Measurements from ENCODE around the gene RPRD2. TPM values are rescaled to one million over a fixed set of nuclear protein-coding genes. Genes with fewer than 3 reads are reported as not detected.

The RPRD2 gene
- total and polyA plus RNA-seq, 2 experiments from 2014 or later: 16.8 to 20.4 TPM

GRCh38 chr1:150388241-150388640 lies 24.3 kb downstream of the RPRD2 start:
- Mint-ChIP-seq H3K27ac (no peak overlapping the region), H3K36me3 (ENCODE audit: low read depth) (no peaks in the 10 kb centered on the region), H3K4me1 (peaks cover 6% of the 10 kb centered on the region), H3K4me3 (no peak overlapping the region), H3K9me3 (no peaks in the 10 kb centered on the region), H3K27me3 (ENCODE audit: insufficient read depth, low read depth, poor library complexity) (peaks cover 2% of the 10 kb centered on the region)
- Histone ChIP-seq H2AFZ (no peak overlapping the region), H3K9me2 (ENCODE audit: insufficient read depth) (no peaks in the 10 kb centered on the region), H3F3A (replicated peaks; ENCODE audit: low read depth) (no peaks in the 10 kb centered on the region; the same call in 1 of the 2 replicates), H3K79me2 (replicated peaks; ENCODE audit: insufficient read depth) (peaks cover 98% of the 10 kb centered on the region), H3K4me2 (no peak overlapping the region), H3K4me1 (ENCODE audit: insufficient read depth) (no peaks in the 10 kb centered on the region; the same call in 1 of the 2 replicates), H3K27me3 (ENCODE audit: insufficient read depth) (no peaks in the 10 kb centered on the region), H3K36me3 (ENCODE audit: insufficient read depth) (no peaks in the 10 kb centered on the region), H4K20me1 (replicated peaks; ENCODE audit: insufficient read depth) (peaks cover 22% of the 10 kb centered on the region), H3K27ac (ENCODE audit: low read depth) (no peak overlapping the region), H3K4me3 (no peak overlapping the region)
- ATAC-seq: no peak
- TF ChIP-seq, protein P1, sequence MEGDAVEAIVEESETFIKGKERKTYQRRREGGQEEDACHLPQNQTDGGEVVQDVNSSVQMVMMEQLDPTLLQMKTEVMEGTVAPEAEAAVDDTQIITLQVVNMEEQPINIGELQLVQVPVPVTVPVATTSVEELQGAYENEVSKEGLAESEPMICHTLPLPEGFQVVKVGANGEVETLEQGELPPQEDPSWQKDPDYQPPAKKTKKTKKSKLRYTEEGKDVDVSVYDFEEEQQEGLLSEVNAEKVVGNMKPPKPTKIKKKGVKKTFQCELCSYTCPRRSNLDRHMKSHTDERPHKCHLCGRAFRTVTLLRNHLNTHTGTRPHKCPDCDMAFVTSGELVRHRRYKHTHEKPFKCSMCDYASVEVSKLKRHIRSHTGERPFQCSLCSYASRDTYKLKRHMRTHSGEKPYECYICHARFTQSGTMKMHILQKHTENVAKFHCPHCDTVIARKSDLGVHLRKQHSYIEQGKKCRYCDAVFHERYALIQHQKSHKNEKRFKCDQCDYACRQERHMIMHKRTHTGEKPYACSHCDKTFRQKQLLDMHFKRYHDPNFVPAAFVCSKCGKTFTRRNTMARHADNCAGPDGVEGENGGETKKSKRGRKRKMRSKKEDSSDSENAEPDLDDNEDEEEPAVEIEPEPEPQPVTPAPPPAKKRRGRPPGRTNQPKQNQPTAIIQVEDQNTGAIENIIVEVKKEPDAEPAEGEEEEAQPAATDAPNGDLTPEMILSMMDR (conservative IDR thresholded peaks at IDR 0.05; ENCODE audit: low read depth in 2 of 2): no peak
- no peak for TF ChIP-seq ZNF114 (CRISPR knock-in tag; IDR thresholded peaks at IDR 0.05)
- TF ChIP-seq ETS1 (IDR thresholded peaks at IDR 0.05): no peak
- TF ChIP-seq POLR2AphosphoS5 (IDR thresholded peaks at IDR 0.05; ENCODE audit: low read depth): no peak
- TF ChIP-seq REST (IDR thresholded peaks at IDR 0.05; ENCODE audit: unreplicated experiment): no peak
- no peak for TF ChIP-seq ZNF462 (CRISPR knock-in tag; IDR thresholded peaks at IDR 0.05)
- no peak for TF ChIP-seq JUNB (IDR thresholded peaks at IDR 0.05; ENCODE audit: unreplicated experiment)
- no peak for TF ChIP-seq NANOG (IDR thresholded peaks at IDR 0.05; ENCODE audit: borderline replicate concordance)
- TF ChIP-seq ZNF331 (CRISPR knock-in tag; IDR thresholded peaks at IDR 0.05; ENCODE audit: low read depth): no peak
- TF ChIP-seq EZH2 (IDR thresholded peaks at IDR 0.05; ENCODE audit: low read depth, unreplicated experiment): no peak
- no peak for DNase-seq (ENCODE audit: low spot score)
